Type B pancreatic cell (in vitro differentiated cells): ENCODE results near the gene SND1. TPM values are rescaled to one million over a fixed set of nuclear protein-coding genes. Genes with fewer than 3 reads are reported as not detected.
"Not testable (repeated sequence)": the region's sequence is repeated elsewhere in the genome, so short reads cannot be mapped to it uniquely, and the experiment has no call there.

Source experiments
- DNase-seq: peaks from one replicate; pipeline ENCODE4 v3.0.0; 2021; ENCODE audit warnings: mixed read lengths; ENCODE audit not compliant: unreplicated experiment; ENCODE audit errors: extremely low spot score
- H3K27ac Mint-ChIP-seq: 2 replicates; pipeline ENCODE4 v1.8.0; 2021; ENCODE audit warnings: mild to moderate bottlenecking, mixed read lengths
- H3K27me3 Mint-ChIP-seq: 2 replicates; pipeline ENCODE4 v1.8.0; 2021; ENCODE audit warnings: mixed read lengths
- H3K36me3 Mint-ChIP-seq: 2 replicates; pipeline ENCODE4 v1.8.0; 2021; ENCODE audit warnings: mixed read lengths
- H3K4me1 Mint-ChIP-seq: one replicate; pipeline ENCODE4 v1.8.0; 2021; ENCODE audit warnings: mixed read lengths; ENCODE audit not compliant: unreplicated experiment
- H3K4me3 Mint-ChIP-seq: 2 replicates; pipeline ENCODE4 v1.8.0; 2021; ENCODE audit warnings: mild to moderate bottlenecking, mixed read lengths
- H3K9me3 Mint-ChIP-seq: 2 replicates; pipeline ENCODE4 v1.8.0; 2021; ENCODE audit warnings: mixed read lengths
- total RNA-seq: library from RNA; stranded (reverse); gene quantifications from 2 replicates; pipeline ENCODE4 v1.2.1, GENCODE V29; 2021; ENCODE audit warnings: low replicate concordance
- TF ChIP-seq, protein P1 (sequence below): fragments of 200-600 bp; sonication (generic); conservative IDR thresholded peaks from 2 replicates; pipeline ENCODE4 v1.5.0; 2021; ENCODE audit warnings: antibody characterized with exemption, mild to moderate bottlenecking

The SND1 gene
- total RNA-seq, 1 donor from 2014 or later: 199 TPM

GRCh38 chr7:127961786-127962453 is 309.9 kb downstream of the SND1 start:
- Mint-ChIP-seq H3K27ac (peak overlapping the region; percentile 4), H3K4me1 (peaks cover 17% of the 10 kb centered on the region), H3K4me3 (peak overlapping the region; percentile 18), H3K27me3 (no peaks in the 10 kb centered on the region), H3K9me3 (peaks cover 4% of the 10 kb centered on the region), H3K36me3 (peaks cover 18% of the 10 kb centered on the region)
- DNase-seq: no peak
- TF ChIP-seq, protein P1, sequence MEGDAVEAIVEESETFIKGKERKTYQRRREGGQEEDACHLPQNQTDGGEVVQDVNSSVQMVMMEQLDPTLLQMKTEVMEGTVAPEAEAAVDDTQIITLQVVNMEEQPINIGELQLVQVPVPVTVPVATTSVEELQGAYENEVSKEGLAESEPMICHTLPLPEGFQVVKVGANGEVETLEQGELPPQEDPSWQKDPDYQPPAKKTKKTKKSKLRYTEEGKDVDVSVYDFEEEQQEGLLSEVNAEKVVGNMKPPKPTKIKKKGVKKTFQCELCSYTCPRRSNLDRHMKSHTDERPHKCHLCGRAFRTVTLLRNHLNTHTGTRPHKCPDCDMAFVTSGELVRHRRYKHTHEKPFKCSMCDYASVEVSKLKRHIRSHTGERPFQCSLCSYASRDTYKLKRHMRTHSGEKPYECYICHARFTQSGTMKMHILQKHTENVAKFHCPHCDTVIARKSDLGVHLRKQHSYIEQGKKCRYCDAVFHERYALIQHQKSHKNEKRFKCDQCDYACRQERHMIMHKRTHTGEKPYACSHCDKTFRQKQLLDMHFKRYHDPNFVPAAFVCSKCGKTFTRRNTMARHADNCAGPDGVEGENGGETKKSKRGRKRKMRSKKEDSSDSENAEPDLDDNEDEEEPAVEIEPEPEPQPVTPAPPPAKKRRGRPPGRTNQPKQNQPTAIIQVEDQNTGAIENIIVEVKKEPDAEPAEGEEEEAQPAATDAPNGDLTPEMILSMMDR: no peak

GRCh38 chr7:127962589-127963361 is 310.8 kb downstream of the SND1 start:
- H3K27me3 Mint-ChIP-seq: no peaks in the 10 kb centered on the region
- H3K4me3 Mint-ChIP-seq: no peak overlapping the region
- H3K4me1 Mint-ChIP-seq: peaks cover 17% of the 10 kb centered on the region
- peaks cover 4% of the 10 kb centered on the region for H3K9me3 Mint-ChIP-seq
- TF ChIP-seq, protein P1: no peak
- DNase-seq: no peak
- peaks cover 18% of the 10 kb centered on the region for H3K36me3 Mint-ChIP-seq
- H3K27ac Mint-ChIP-seq: no peak overlapping the region

DNA sequence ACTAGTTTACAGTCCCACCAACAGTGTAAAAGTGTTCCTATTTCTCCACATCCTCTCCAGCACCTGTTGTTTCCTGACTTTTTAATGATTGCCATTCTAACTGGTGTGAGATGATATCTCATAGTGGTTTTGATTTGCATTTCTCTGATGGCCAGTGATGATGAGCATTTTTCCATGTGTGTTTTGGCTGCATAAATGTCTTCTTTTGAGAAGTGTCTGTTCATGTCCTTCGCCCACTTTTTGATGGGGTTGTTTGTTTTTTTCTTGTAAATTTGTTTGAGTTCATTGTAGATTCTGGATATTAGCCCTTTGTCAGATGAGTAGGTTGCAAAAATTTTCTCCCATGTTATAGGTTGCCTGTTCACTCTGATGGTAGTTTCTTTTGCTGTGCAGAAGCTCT is 311.9 kb downstream of the SND1 start:
- Mint-ChIP-seq H3K36me3 (peaks cover 18% of the 10 kb centered on the region), H3K4me1 (peaks cover 17% of the 10 kb centered on the region)
- H3K4me3 Mint-ChIP-seq, DNase-seq, H3K27me3 Mint-ChIP-seq, H3K9me3 Mint-ChIP-seq, H3K27ac Mint-ChIP-seq: not testable (repeated sequence)

- TF ChIP-seq, protein P1: no peak
- peaks cover 9% of the 10 kb centered on the region for H3K36me3 Mint-ChIP-seq
- peaks cover 7% of the 10 kb centered on the region for H3K4me1 Mint-ChIP-seq
- H3K27ac Mint-ChIP-seq: no peak overlapping the region
- H3K27me3 Mint-ChIP-seq: no peaks in the 10 kb centered on the region
- no peak overlapping the region for H3K4me3 Mint-ChIP-seq
- peaks cover 4% of the 10 kb centered on the region for H3K9me3 Mint-ChIP-seq
- DNase-seq: no peak
Observed at GRCh38 chr7:127967281-127967680, 315.3 kb downstream of the SND1 start.

DNA sequence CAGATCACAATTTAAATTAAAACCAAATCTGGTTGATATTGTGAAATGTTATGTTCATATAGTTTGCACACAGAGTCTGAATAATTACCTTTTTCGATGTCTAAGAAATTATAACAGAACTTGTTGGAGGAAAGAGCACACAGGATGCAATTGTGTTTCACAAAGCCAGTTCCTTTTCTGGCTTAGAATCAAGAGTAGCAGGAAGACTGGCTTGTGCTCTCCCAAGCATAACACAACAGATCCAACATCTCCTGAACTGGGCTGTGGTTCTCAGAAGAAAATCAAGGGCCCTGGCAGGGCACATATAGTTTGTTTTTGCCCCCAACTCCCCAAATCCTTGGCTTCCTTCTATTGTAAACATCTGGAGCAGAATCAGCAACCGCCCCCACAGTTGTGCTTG is 316.6 kb downstream of the SND1 start:
- TF ChIP-seq, protein P1: no peak

GRCh38 chr7:127973832-127974231 is 321.8 kb downstream of the SND1 start:
- no peak overlapping the region for H3K4me3 Mint-ChIP-seq
- no peak overlapping the region for H3K27ac Mint-ChIP-seq
- peaks cover 11% of the 10 kb centered on the region for H3K9me3 Mint-ChIP-seq
- no peak for DNase-seq
- H3K36me3 Mint-ChIP-seq: peaks cover 26% of the 10 kb centered on the region
- TF ChIP-seq, protein P1: no peak
- H3K27me3 Mint-ChIP-seq: no peaks in the 10 kb centered on the region
- peaks cover 35% of the 10 kb centered on the region for H3K4me1 Mint-ChIP-seq

More for the DNA sequence above, 316.6 kb downstream of the SND1 start:
- no peak for DNase-seq
- H3K36me3 Mint-ChIP-seq: peaks cover 5% of the 10 kb centered on the region
- H3K27me3 Mint-ChIP-seq: no peaks in the 10 kb centered on the region
- no peaks in the 10 kb centered on the region for H3K4me1 Mint-ChIP-seq
- no peaks in the 10 kb centered on the region for H3K9me3 Mint-ChIP-seq
- peak overlapping the region; percentile 49 for H3K27ac Mint-ChIP-seq
- no peak overlapping the region for H3K4me3 Mint-ChIP-seq
